ENCODE data around the gene USH2A. TPM values are rescaled to one million over a fixed set of nuclear protein-coding genes. Genes with fewer than 3 reads are reported as not detected.

Gene USH2A
- total RNA-seq, 1 experiment from 2014 or later: not detected

DNA sequence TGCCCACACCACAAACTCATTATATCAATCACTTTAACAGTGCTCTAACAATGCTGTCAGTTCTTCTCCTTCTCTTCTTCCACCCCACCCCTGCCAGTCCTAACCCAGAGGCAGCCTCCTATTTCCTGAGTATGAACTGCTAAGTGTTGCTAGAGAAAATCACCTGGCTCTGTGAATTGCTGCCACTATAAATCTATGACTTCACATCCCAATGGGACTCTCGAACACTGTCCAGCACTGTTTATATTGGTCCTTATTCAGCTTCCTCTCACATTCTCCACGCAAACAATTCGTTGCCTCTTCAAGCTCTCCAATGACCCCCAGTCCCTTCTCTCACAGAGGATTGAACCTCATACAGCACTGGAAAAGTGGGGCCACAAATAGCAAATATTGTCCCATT lies 27.0 kb upstream of the USH2A start:
- BruUV-seq (replicated peaks): no TSS peak
- H3K79me2 ChIP-seq (ENCODE audit: insufficient read depth, low read length): no peaks in the 10 kb centered on the region
- no peak overlapping the region for H3K4me2 ChIP-seq (ENCODE audit: low read length)
- TF ChIP-seq, protein P1, sequence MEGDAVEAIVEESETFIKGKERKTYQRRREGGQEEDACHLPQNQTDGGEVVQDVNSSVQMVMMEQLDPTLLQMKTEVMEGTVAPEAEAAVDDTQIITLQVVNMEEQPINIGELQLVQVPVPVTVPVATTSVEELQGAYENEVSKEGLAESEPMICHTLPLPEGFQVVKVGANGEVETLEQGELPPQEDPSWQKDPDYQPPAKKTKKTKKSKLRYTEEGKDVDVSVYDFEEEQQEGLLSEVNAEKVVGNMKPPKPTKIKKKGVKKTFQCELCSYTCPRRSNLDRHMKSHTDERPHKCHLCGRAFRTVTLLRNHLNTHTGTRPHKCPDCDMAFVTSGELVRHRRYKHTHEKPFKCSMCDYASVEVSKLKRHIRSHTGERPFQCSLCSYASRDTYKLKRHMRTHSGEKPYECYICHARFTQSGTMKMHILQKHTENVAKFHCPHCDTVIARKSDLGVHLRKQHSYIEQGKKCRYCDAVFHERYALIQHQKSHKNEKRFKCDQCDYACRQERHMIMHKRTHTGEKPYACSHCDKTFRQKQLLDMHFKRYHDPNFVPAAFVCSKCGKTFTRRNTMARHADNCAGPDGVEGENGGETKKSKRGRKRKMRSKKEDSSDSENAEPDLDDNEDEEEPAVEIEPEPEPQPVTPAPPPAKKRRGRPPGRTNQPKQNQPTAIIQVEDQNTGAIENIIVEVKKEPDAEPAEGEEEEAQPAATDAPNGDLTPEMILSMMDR (IDR thresholded peaks at IDR 0.05 in 2 of 3, conservative IDR thresholded peaks at IDR 0.05 in 1 of 3; ENCODE audit: borderline replicate concordance in 1 of 3, insufficient read depth in 1 of 3, low read depth in 2 of 3, low read length in 2 of 3): no peak
- TF ChIP-seq ELF1 (IDR thresholded peaks at IDR 0.05; ENCODE audit: borderline replicate concordance, low read depth) (no peak), CBX3 (IDR thresholded peaks at IDR 0.05; ENCODE audit: low read depth) (no peak), SIN3A (IDR thresholded peaks at IDR 0.05; ENCODE audit: low read depth) (no peak), ZNF274 (IDR thresholded peaks at IDR 0.05; ENCODE audit: low read depth, low read length) (no peak), POLR2A (IDR thresholded peaks at IDR 0.05; ENCODE audit: borderline replicate concordance, extremely low read depth, insufficient read depth, insufficient read length) (no peak), FOSL1 (IDR thresholded peaks at IDR 0.05; ENCODE audit: low read depth) (no peak), YY1 (IDR thresholded peaks at IDR 0.05; ENCODE audit: extremely low read depth, insufficient replicate concordance, low read depth, low read length) (no peak), ZFX (IDR thresholded peaks at IDR 0.05) (no peak), EZH2phosphoT487 (IDR thresholded peaks at IDR 0.05; ENCODE audit: borderline replicate concordance) (no peak)
- no peak overlapping the region for H3K4me3 ChIP-seq (replicated peaks in 1 of 2; ENCODE audit: low read depth in 1 of 2, low read length in 2 of 2)
- no peak for ATAC-seq
- H2AFZ ChIP-seq (ENCODE audit: low read depth, low read length, poor library complexity, severe bottlenecking): no peak overlapping the region
- no peak overlapping the region for H3K27ac ChIP-seq (ENCODE audit: low read depth, low read length)
- no peaks in the 10 kb centered on the region for H3K9me2 ChIP-seq (ENCODE audit: insufficient read depth)
- no peaks in the 10 kb centered on the region for H3K27me3 ChIP-seq (ENCODE audit: insufficient read depth, low read length)
- no peak overlapping the region for H3K9ac ChIP-seq (ENCODE audit: low read length)
- no peaks in the 10 kb centered on the region for H4K20me1 ChIP-seq (ENCODE audit: insufficient read depth)
- intact Hi-C loops (cut with micrococcal nuclease): no loop called here
- peaks cover 0 to 3% of the 10 kb centered on the region in 2 experiments; a peak in 1 of 4 replicates for H3K9me3 ChIP-seq (ENCODE audit: control insufficient read depth in 1 of 2, insufficient read depth in 1 of 2, low read depth in 1 of 2, low read length in 2 of 2)
- H3K36me3 ChIP-seq (ENCODE audit: control insufficient read depth in 1 of 2, insufficient read depth in 2 of 2, low read length in 2 of 2): no peaks in the 10 kb centered on the region; a peak in 1 of 4 replicates
- CTCF ChIA-PET: no interaction called here
- RAD21 ChIA-PET (ENCODE audit: low non-redundant PET in 1 of 2, low total read pairs in 2 of 2, uncharacterized antibody in 2 of 2, unreplicated experiment in 2 of 2): no interaction called here
- no peaks in the 10 kb centered on the region for H3K4me1 ChIP-seq (ENCODE audit: control insufficient read depth in 1 of 2, insufficient read depth in 2 of 2, low read length in 2 of 2)
- DNase-seq (ENCODE audit: low read depth, low spot score): no peak
- POLR2A ChIA-PET: no interaction called here

All from HCT116 (cell line).